Heart right ventricle (tissue), 16 donors: ENCODE data around the gene VEGFA. TPM values are rescaled to one million over a fixed set of nuclear protein-coding genes. Genes with fewer than 3 reads are reported as not detected.

ENCODE experiments used
- ATAC-seq, 8 donors: fragments of 200-7000 bp; cut with Tn5 transposase; one replicate each; pipeline ENCODE4 v1.9.1; 2020; ENCODE audit warnings: mild to moderate bottlenecking in 8 of 8, moderate library complexity in 8 of 8, moderate number of reproducible peaks in 1 of 8
- DNase-seq, 2 donors: peaks; one replicate each; pipeline ENCODE4 v3.0.0-alpha.2; 2020
- H3K27ac ChIP-seq, 10 donors: fragments of 200-600 bp; sonication (generic) in 2 of 10; one replicate each; pipeline versions ENCODE4 v1.5.0 to v1.8.0; 2020 to 2022; ENCODE audit warnings: mild to moderate bottlenecking in 3 of 10
- H3K27me3 ChIP-seq, 7 donors: fragments of 200-600 bp; one replicate each; pipeline ENCODE4 v1.8.0; 2021 to 2022; ENCODE audit warnings: mild to moderate bottlenecking in 2 of 7
- H3K36me3 ChIP-seq, 9 donors: fragments of 200-600 bp; sonication (generic) in 1 of 9; one replicate each; pipeline versions ENCODE4 v1.5.0 to v1.8.0; 2020 to 2022; ENCODE audit warnings: mild to moderate bottlenecking in 2 of 9
- H3K4me1 ChIP-seq, 9 donors: fragments of 200-600 bp; sonication (generic) in 1 of 9; one replicate each; pipeline versions ENCODE4 v1.5.0 to v1.8.0; 2020 to 2022; ENCODE audit warnings: mild to moderate bottlenecking in 4 of 9
- H3K4me3 ChIP-seq, 10 donors: fragments of 200-600 bp; sonication (generic) in 2 of 10; one replicate each; pipeline versions ENCODE4 v1.5.0 to v1.8.0; 2020 to 2022; ENCODE audit warnings: mild to moderate bottlenecking in 7 of 10, moderate library complexity in 2 of 10
- H3K9me3 ChIP-seq, 11 donors: fragments of 200-600 bp in 10 of 11; sonication (generic) in 2 of 11; one replicate each; pipeline versions ENCODE4 v1.5.0 to v1.8.0; 2013 to 2022; ENCODE audit warnings: mild to moderate bottlenecking in 2 of 11, control low read depth in 1 of 11, moderate library complexity in 1 of 11
- CTCF ChIP-seq, 9 donors: fragments of 200-600 bp; sonication (generic) in 2 of 9; IDR thresholded peaks; one replicate each; pipeline versions ENCODE4 v1.5.0 to v1.8.0; 2021 to 2022; ENCODE audit warnings: antibody characterized with exemption in 9 of 9, mild to moderate bottlenecking in 5 of 9, moderate library complexity in 1 of 9
- WGBS, 2 donors: extraction: QIAGEN DNeasy Blood & Tissue Kit; methylation state at CpG; one replicate each; pipeline ENCODE4 v1.1.7; 2013; ENCODE audit warnings: inconsistent platforms in 1 of 2; 5-methylcytosine and 5-hydroxymethylcytosine counted together
- intact Hi-C, 10 donors: fragments of 100-400 bp; cut with DNase I; formaldehyde crosslinking; loops; one replicate each; pipeline versions ENCODE4 v1.11.1 to v1.14.2; 2022
- polyA plus RNA-seq, 2 donors: library from polyadenylated mRNA; stranded (reverse); fragments of 200-250 nt; gene quantifications; one replicate each; pipeline ENCODE4 v1.2.3, GENCODE V29; 2013
- total RNA-seq, 10 donors: library from RNA; stranded (reverse); fragmentation: NEBNext Ultra II Directional in 3 of 10; extraction: Animal tissue kit (Norgen Biotek cat#: 25700) in 3 of 10; gene quantifications; one replicate each; pipeline versions ENCODE4 v1.2.1 to v1.2.4, GENCODE V29; 2021 to 2023
- donor health status: Arrhythmogenic right ventricular cardiomyopathy.
- donor health status: ischemic (EF 13 %, LVEDD 7.1; RV severe dilation, severe dysfunction).
- donor health status: healthy with polysubstance abuse.
- donor health status: DM: no; HTN: yes; CAD: no.
- donor health status: DM: no; HTN: no; CAD: no.
- donor health status: ischemic (EF 25% LVEDD 6.9; RV normal size, moderate dysfunction).
- donor health status: ischemic (EF 25% LVEDD 5.7; RV mildly dilated, moderate dysfunction).
- donor health status: healthy.
- donor health status: DM: yes; HTN: yes; CAD: no.
- donor health status: Ischemic cardiomyopathy.
- donor health status: ischemic (EF 35%, LVEDD 5.7; RV mildly dilated, moderate dysfunction).
- donor health status: nonischemic (EF 11% LVEDD 7.7; RV severe dilation, severe dysfunction).
- donor health status: DM: yes; HTN: yes; CAD: no.
- donor health status: PGD.
- donor health status: ischemic (EF 29% LVEDD 5.4; RV normal size, mild dysfunction).
- donor health status: nonischemic (EF 23%, LVEDD 6.1; RV moderate dilation, normal function).

Gene VEGFA
- total and polyA plus RNA-seq, 12 donors: 133 to 456 (median 216) TPM

DNA sequence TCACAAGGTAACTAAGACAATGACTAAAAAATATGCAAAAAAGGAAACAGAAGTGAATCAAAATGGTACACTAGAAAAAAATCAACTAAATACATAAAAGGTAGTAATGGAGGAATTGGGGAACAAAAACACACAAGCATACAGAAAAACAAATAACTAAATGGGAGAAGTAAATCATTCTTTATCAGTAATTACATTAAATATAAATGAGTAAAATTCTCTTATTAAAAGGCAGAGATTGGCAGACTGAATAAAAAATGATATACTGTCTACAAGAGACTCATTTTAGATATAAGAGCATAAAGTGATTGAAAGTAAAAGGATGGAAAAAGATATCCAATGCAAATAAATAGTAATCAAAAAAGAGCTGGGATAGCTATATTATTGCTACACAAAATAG lies 39.4 kb upstream of the VEGFA start:
- Histone ChIP-seq H3K27me3 (no peaks in the 10 kb centered on the region), H3K27ac (no peak overlapping the region), H3K4me1 (peaks cover 0 to 13% (median 0%) of the 10 kb centered on the region in 9 donors), H3K36me3 (no peaks in the 10 kb centered on the region), H3K9me3 (peaks cover 0 to 29% (median 15%) of the 10 kb centered on the region in 11 donors), H3K4me3 (no peak overlapping the region)
- ATAC-seq (no peak), DNase-seq (no peak)
- intact Hi-C loops: no loop called here
- no peak for TF ChIP-seq CTCF (IDR thresholded peaks at IDR 0.05)

DNA sequence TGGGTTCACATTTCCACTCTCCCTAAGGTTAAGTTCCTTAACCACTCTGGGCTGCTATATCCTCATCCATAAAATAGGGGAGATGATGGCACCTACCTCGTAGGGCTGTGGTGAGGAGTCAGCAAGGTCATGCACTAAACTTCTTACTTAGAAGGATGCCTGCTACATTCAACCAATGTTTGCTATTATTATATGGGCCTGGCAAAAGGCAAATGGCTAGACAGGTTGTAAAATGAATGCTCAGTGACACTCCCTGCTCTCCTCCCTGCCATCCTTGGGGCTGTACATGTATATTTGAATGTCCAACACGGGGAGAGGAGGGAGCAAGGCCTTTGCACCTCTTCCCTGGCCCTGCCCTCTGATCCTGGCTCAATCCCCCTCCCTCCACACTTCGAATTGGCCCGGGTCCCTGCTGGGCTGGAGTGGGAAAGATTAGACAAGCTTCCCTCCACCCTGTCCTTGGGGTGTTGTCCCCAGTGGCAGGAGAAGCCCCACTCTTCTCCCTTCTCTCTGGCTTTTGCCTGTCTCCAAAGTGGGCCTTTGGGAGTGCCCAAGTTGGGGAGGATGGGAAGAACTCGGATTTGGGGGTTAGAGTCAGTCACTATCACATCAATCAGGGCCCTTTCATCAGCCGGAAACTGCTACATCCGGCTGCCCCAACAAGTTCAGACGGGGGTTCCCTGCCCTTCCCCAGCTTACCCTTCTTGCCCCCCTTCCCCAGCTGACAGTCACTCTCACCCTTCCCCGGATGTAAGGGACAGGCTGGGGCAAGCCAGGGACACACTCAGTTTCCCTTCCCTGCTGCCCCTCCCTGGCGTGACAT lies 36.3 kb upstream of the VEGFA start:
- intact Hi-C loops: no loop called here
- TF ChIP-seq CTCF (IDR thresholded peaks at IDR 0.05): no peak
- peaks cover 0 to 29% (median 15%) of the 10 kb centered on the region in 11 donors for H3K9me3 ChIP-seq
- no peaks in the 10 kb centered on the region for H3K27me3 ChIP-seq
- no peak for DNase-seq
- H3K27ac ChIP-seq: no peak overlapping the region
- peaks cover 0 to 18% (median 5%) of the 10 kb centered on the region in 9 donors for H3K4me1 ChIP-seq
- H3K4me3 ChIP-seq: no peak overlapping the region
- no peak for ATAC-seq
- no peaks in the 10 kb centered on the region for H3K36me3 ChIP-seq
- WGBS, 2 donors: 46 to 50% methylated on average over 10 of the region's 10 CpGs

DNA sequence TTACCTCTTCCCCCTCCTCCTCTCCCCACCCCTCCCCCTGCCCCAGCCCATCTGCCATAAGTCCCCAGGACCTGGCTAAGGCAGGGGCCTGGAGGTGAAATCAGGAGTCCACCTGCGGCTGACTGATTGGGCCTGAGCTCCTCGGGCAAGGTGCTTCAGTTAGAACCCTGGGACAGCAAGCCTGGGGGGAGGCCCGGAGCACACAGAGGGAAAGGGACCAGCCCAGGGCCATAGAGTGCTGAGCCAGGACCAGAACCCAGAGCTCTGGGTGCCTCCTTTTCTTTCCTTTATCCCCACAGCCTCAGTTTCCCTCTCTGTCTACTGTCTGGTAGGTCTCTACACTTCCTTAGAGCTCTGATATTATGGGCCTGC lies 35.7 kb upstream of the VEGFA start:
- H3K27ac ChIP-seq: no peak overlapping the region
- no peak for DNase-seq

DNA sequence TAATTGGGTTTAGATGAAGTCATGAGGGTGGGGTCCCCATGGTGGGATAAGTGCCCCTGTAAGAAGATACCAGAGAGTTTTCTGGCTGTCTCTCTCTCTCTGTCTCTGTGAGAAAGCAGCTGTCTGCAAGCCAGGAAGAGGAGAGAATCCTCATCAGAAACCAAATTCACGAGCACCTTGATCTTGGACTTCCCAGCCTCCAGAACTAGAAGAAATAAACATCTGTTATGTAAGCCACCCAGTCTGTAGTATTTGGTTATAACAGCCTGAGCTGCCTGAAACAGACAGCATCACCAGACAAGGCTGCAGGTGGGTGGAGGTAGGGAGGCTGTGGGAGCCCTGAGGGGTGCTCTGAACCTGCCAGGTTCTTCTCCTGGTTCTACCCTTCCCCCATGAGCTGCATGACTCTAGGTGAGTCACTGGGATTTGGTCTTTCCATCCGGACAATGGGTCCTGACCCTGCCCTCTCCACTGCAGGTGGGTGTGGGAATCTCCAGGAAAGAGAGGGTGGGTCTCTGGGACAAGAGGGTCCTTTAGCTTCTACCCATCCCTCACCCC lies 34.3 kb upstream of the VEGFA start:
- DNase-seq: peak in 1 of 2 donors; percentile 0
- ATAC-seq: no peak
- intact Hi-C loops: no loop called here
- peaks cover 0 to 18% (median 5%) of the 10 kb centered on the region in 9 donors for H3K4me1 ChIP-seq
- TF ChIP-seq CTCF (IDR thresholded peaks at IDR 0.05): no peak
- peaks cover 0 to 15% (median 6%) of the 10 kb centered on the region in 11 donors for H3K9me3 ChIP-seq
- no peak overlapping the region for H3K4me3 ChIP-seq
- H3K27me3 ChIP-seq: no peaks in the 10 kb centered on the region
- H3K36me3 ChIP-seq: no peaks in the 10 kb centered on the region
- H3K27ac ChIP-seq: no peak overlapping the region
- 82 to 100% methylated on average over 2 of the region's 2 CpGs for WGBS, 2 donors

More for the DNA sequence above, 35.7 kb upstream of the VEGFA start:
- Histone ChIP-seq H3K9me3 (peaks cover 0 to 29% (median 15%) of the 10 kb centered on the region in 11 donors), H3K4me3 (no peak overlapping the region), H3K27me3 (no peaks in the 10 kb centered on the region), H3K36me3 (no peaks in the 10 kb centered on the region), H3K4me1 (peaks cover 0 to 18% (median 5%) of the 10 kb centered on the region in 9 donors)
- ATAC-seq: no peak
- WGBS, 2 donors: 82 to 85% methylated on average over 3 of the region's 3 CpGs
- no peak for TF ChIP-seq CTCF (IDR thresholded peaks at IDR 0.05)
- intact Hi-C loops: no loop called here
